K562 (cell line): ENCODE measurements around the gene SERPINA10.

Source experiments
- CBX2 ChIP-seq: fragments of 200-600 bp; sonication (generic); IDR thresholded peaks from one replicate; pipeline ENCODE4 v1.6.1; 2012; ENCODE audit warnings: mild to moderate bottlenecking, low read length, inconsistent platforms; ENCODE audit not compliant: insufficient read depth, poor library complexity, severe bottlenecking
- ETV5 ChIP-seq: sonication (generic); formaldehyde crosslinking; IDR thresholded peaks from 2 replicates; pipeline ENCODE4 v1.4.0; 2020; ENCODE audit warnings: low read depth, mild to moderate bottlenecking, missing genetic modification reagents
- EZH2 ChIP-seq: IDR thresholded peaks from 2 replicates; pipeline ENCODE4 v1.6.1; 2012; ENCODE audit warnings: low read depth, mild to moderate bottlenecking, inconsistent platforms, low read length, borderline replicate concordance
- GABPB1 ChIP-seq: sonication (generic); formaldehyde crosslinking; IDR thresholded peaks from 2 replicates; pipeline ENCODE4 v1.8.0; 2022; ENCODE audit warnings: mild to moderate bottlenecking, missing genetic modification reagents
- JUNB ChIP-seq: fragments of 450-650 bp; formaldehyde crosslinking; conservative IDR thresholded peaks from 2 replicates; pipeline ENCODE4 v1.4.0; 2020; ENCODE audit warnings: mild to moderate bottlenecking
- POLR2A ChIP-seq: fragments of 450-650 bp; conservative IDR thresholded peaks from 2 replicates; pipeline ENCODE4 v1.6.1; 2016
- PYGO2 ChIP-seq: fragments of 450-650 bp; IDR thresholded peaks from 2 replicates; pipeline ENCODE4 v1.6.1; 2016; ENCODE audit warnings: mild to moderate bottlenecking, missing genetic modification characterization, moderate library complexity, missing compliant biosample characterization
- RFX5 ChIP-seq: IDR thresholded peaks from 2 replicates; pipeline ENCODE4 v1.6.1; 2011; ENCODE audit warnings: low read depth, mild to moderate bottlenecking, improper control_type of control experiment, low read length
- SMC3 ChIP-seq: conservative IDR thresholded peaks from 2 replicates; pipeline ENCODE4 v1.6.1; 2011; ENCODE audit warnings: low read depth, low read length, improper control_type of control experiment; ENCODE audit not compliant: insufficient read depth
- TBP ChIP-seq: optimal IDR thresholded peaks from 2 replicates; pipeline ENCODE3; 2011; ENCODE audit warnings: low read depth, low read length, improper control_type of control experiment
- ZNF23 ChIP-seq: fragments of 250-450 bp; sonication (Bioruptor Pico); IDR thresholded peaks from 2 replicates; pipeline ENCODE4 v1.4.0; 2020; ENCODE audit warnings: mild to moderate bottlenecking
- TF ChIP-seq, protein P1 (sequence below), 3 experiments: IDR thresholded peaks in 2 of 3; conservative IDR thresholded peaks in 1 of 3; 2 replicates each; pipeline ENCODE4 v1.5.1; 2011 to 2012; ENCODE audit warnings: low read length in 3 of 3, mild to moderate bottlenecking in 3 of 3, control low read depth in 2 of 3, improper control_type of control experiment in 1 of 3, inconsistent platforms in 1 of 3, low read depth in 1 of 3, mixed read lengths in 1 of 3, moderate library complexity in 1 of 3; ENCODE audit not compliant: insufficient read depth in 2 of 3
- TF ChIP-seq, protein P2 (sequence below), 2 experiments: IDR thresholded peaks; 2 replicates each; pipeline ENCODE4 v1.6.1; 2012; ENCODE audit warnings: improper control_type of control experiment in 2 of 2, low read depth in 2 of 2, low read length in 2 of 2, borderline replicate concordance in 1 of 2
- TF ChIP-seq, protein P3 (sequence below), 2 experiments: fragments of 450-650 bp; IDR thresholded peaks; 2 replicates each; pipeline ENCODE4 v1.6.1; 2016

DNA sequence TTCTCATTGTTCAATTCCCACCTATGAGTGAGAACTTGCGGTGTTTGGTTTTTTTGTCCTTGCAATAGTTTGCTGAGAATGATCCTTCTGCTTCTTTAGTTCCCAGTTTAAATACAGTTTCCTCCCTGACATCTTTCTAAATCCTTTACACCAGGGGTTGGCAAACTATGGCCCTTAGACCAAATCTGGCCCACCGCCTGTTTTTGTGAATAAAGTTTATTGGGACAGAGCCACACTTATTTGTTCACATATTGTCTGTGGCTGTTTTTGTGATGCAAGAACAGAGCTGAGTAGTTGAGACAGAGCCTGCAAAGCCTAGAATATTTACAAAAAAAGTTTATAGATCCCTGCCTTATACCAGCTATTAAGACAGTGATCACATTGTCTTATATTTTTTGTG, 53.7 kb downstream of the SERPINA10 start:
- TF ChIP-seq EZH2: no peak
- TF ChIP-seq, protein P1, sequence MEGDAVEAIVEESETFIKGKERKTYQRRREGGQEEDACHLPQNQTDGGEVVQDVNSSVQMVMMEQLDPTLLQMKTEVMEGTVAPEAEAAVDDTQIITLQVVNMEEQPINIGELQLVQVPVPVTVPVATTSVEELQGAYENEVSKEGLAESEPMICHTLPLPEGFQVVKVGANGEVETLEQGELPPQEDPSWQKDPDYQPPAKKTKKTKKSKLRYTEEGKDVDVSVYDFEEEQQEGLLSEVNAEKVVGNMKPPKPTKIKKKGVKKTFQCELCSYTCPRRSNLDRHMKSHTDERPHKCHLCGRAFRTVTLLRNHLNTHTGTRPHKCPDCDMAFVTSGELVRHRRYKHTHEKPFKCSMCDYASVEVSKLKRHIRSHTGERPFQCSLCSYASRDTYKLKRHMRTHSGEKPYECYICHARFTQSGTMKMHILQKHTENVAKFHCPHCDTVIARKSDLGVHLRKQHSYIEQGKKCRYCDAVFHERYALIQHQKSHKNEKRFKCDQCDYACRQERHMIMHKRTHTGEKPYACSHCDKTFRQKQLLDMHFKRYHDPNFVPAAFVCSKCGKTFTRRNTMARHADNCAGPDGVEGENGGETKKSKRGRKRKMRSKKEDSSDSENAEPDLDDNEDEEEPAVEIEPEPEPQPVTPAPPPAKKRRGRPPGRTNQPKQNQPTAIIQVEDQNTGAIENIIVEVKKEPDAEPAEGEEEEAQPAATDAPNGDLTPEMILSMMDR (IDR thresholded peaks at IDR 0.05 in 2 of 3, conservative IDR thresholded peaks at IDR 0.05 in 1 of 3; ENCODE audit: insufficient read depth in 2 of 3, low read depth in 1 of 3, low read length in 3 of 3): no peak
- no peak for TF ChIP-seq JUNB
- no peak for TF ChIP-seq GABPB1 (CRISPR knock-in tag)
- TF ChIP-seq PYGO2: no peak
- TF ChIP-seq, protein P2, sequence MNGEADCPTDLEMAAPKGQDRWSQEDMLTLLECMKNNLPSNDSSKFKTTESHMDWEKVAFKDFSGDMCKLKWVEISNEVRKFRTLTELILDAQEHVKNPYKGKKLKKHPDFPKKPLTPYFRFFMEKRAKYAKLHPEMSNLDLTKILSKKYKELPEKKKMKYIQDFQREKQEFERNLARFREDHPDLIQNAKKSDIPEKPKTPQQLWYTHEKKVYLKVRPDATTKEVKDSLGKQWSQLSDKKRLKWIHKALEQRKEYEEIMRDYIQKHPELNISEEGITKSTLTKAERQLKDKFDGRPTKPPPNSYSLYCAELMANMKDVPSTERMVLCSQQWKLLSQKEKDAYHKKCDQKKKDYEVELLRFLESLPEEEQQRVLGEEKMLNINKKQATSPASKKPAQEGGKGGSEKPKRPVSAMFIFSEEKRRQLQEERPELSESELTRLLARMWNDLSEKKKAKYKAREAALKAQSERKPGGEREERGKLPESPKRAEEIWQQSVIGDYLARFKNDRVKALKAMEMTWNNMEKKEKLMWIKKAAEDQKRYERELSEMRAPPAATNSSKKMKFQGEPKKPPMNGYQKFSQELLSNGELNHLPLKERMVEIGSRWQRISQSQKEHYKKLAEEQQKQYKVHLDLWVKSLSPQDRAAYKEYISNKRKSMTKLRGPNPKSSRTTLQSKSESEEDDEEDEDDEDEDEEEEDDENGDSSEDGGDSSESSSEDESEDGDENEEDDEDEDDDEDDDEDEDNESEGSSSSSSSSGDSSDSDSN (IDR thresholded peaks at IDR 0.05; ENCODE audit: borderline replicate concordance in 1 of 2, low read depth in 2 of 2, low read length in 2 of 2): no peak
- no peak for TF ChIP-seq TBP
- TF ChIP-seq, protein P3, sequence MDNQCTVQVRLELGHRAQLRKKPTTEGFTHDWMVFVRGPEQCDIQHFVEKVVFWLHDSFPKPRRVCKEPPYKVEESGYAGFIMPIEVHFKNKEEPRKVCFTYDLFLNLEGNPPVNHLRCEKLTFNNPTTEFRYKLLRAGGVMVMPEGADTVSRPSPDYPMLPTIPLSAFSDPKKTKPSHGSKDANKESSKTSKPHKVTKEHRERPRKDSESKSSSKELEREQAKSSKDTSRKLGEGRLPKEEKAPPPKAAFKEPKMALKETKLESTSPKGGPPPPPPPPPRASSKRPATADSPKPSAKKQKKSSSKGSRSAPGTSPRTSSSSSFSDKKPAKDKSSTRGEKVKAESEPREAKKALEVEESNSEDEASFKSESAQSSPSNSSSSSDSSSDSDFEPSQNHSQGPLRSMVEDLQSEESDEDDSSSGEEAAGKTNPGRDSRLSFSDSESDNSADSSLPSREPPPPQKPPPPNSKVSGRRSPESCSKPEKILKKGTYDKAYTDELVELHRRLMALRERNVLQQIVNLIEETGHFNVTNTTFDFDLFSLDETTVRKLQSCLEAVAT (IDR thresholded peaks at IDR 0.05): no peak
- TF ChIP-seq ETV5: no peak
- no peak for TF ChIP-seq SMC3
- TF ChIP-seq ZNF23 (CRISPR knock-in tag): no peak
- no peak for TF ChIP-seq CBX2
- no peak for TF ChIP-seq RFX5
- no peak for TF ChIP-seq POLR2A
